Mesangial cell (primary cell): Measurements from ENCODE around the gene MERTK. TPM values are rescaled to one million over a fixed set of nuclear protein-coding genes. Genes with fewer than 3 reads are reported as not detected.

ENCODE experiments used
- total RNA-seq: library from RNA; depleted of rRNA; stranded (reverse); fragments of >200 nt; gene quantifications from 2 replicates; pipeline ENCODE4 v1.2.3, GENCODE V29; 2015

MERTK gene
- total RNA-seq = 1.3 and 3.7 TPM in 2 replicates

DNA sequence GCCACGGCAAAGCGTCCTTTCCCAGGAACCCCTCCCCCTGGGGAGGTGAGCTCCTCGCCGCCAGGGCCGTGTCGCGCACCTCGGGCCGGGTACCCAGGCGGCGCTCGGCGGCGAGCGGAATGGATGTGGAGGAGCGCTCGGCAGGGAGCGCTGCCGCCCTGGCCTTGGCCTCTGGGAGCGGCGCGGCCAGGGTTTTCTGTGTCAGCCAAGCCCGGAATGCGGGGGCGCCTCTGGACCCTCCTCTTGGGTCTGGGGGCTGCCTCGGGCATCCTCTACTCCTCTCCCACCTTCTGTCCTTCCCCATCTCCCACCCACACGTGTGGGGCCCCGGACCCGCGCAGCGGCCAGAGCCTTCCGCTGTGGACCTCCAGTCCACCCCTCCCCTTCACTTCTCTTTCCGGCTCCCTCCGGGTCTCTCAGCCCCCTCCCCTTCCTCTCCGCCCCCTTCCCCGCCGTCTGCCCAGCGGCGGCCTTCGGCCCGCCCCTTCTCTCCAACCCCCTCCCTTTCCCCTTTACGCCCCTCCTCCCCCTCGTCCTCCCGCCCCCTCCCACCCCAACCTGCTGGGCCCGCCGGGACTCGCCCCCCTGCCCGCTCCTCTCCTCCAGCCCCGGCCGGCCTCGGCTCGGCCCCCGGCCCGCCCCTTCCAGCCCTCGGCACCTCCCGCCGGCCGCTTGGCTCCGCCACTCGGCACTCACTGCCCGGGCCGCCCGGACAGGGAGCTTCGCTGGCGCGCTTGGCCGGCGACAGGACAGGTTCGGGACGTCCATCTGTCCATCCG is at the start of gene MERTK:
Gene MERTK, plus strand, starts transcription at position 684 of the 779 bp plus-strand sequence. CDS start 129 bp downstream, outside the sequence.

DNA sequence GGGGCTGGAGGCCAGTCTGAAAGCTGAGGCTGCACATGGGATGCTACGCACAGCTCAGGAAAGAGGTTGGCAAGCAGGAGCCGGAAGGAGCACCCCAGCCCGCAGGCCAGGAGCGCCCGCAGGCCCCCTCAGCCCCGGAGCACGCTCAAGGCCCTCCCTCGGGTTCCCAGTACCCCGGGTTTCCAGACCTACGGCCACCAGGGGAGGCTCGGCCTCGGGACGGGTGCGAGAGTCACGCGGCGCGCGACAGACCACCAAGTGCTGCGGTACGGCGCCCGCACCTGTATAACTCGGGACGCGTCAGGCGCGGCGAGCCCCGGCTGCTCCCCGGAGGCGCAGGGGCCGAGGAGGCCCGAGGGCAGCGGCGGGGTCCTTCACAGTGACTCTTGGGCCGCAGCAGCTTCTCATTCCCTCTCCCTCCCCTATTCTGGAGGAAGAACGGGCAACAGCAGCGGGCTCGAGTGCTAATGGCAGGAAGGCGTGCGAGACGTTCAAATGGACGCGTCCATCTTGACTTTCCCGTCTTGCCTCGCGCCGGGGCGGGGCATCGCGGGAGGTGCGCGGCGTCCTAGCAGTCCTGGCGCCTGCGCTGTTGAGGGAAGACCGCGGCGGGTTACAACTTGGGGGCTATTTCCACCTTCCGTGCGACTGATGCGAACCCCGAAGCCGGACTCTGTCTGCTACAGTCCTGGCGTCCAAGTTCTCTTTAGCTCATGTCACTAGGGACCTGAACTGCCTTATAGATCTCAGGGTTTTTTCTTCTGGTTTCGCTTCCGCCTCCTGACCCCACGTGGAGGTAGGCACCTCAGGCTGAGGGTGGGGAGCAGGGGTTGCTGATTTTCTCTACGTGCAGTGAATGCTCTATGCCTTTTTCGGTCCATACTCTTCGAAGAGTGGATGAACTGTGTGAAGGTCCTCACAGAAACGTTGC is 14.5 kb upstream of the MERTK start, which contains the start of gene ANAPC1:
Gene ANAPC1, minus strand, starts transcription at position 533 of the 931 bp plus-strand sequence. CDS start 3,368 bp downstream, outside the sequence.

DNA sequence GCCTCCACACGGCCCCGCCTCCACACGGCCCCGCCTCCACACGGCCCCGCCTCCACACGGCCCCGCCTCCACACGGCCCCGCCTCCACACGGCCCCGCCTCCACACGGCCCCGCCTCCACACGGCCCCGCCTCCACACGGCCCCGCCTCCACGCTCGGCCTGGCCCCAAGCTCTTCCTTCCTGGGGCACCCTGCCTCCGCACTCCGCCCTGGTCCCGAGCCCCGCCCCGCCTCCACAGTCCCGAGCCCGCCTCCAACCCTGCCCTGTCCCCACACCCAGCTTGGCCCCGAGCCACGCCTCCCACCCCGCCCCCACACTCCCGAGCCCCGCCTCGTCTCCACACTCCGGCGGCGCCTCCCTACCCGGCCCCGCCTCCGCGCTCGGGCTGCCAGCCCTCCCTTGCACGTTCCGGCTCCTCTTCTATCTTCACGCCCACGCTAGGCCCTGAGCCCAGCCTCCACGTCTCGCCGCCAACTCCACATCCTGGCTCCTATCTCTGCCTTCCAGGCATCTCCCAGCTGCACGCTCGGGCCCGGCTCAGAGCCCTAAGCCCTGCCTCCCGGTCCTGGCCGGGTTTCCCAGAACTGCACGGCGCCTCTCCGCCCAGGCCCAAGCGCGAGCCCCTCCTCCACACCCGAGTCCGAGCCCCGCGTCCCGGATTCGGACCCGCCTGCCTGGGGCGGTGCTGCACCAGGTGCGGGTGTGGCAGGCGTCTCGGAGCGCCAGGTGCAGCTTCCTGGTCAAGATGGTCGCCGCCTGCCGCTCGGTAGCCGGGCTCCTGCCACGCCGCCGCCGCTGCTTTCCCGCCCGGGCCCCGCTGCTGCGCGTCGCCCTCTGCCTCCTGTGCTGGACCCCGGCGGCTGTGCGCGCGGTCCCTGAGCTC is 156.7 kb downstream of the MERTK start, which contains the start of gene TMEM87B:
Gene TMEM87B, plus strand, starts transcription at position 423 of the 883 bp plus-strand sequence. Its CDS starts 323 bp downstream, at position 746.

Other genes starting within 250 kb of the MERTK start
- 38.3 and 55.6 TPM in 2 replicates for gene ANAPC1, start 14.4 kb upstream of the MERTK start, total RNA-seq
- 9.0 and 11.2 TPM in 2 replicates for gene TMEM87B, start 156.7 kb downstream of the MERTK start, total RNA-seq
- gene FBLN7, start 239.8 kb downstream of the MERTK start, total RNA-seq = 0.49 and 1.9 TPM in 2 replicates